ENCODE results near the gene ZSCAN18. TPM values are rescaled to one million over a fixed set of nuclear protein-coding genes. Genes with fewer than 3 reads are reported as not detected.

The ZSCAN18 gene
- total and polyA plus RNA-seq, 11 donors: 41.9 to 114 (median 71.8) TPM

- H3K27me3 ChIP-seq: no peaks in the 10 kb centered on the region
- ATAC-seq (no peak), DNase-seq (no peak)
- H3K36me3 ChIP-seq: peaks cover 0 to 29% (median 2%) of the 10 kb centered on the region in 9 donors
- H3K27ac ChIP-seq: no peak overlapping the region
- 95 to 100% (median 96%) methylated on average over 6 to 7 of the region's 7 CpGs for WGBS, 4 donors
- intact Hi-C loops (cut with DNase I): loop anchor here in 1 of 10 donors (10.0 kb wide), 1 partner anchor 58 kb away; the partner anchor contains the start of gene ZSCAN1
- peaks cover 0 to 18% (median 7%) of the 10 kb centered on the region in 12 donors for H3K4me1 ChIP-seq
- peaks cover 0 to 44% (median 0%) of the 10 kb centered on the region in 12 donors for H3K9me3 ChIP-seq
- TF ChIP-seq POLR2A (IDR thresholded peaks at IDR 0.05): no peak
- TF ChIP-seq, protein P1, sequence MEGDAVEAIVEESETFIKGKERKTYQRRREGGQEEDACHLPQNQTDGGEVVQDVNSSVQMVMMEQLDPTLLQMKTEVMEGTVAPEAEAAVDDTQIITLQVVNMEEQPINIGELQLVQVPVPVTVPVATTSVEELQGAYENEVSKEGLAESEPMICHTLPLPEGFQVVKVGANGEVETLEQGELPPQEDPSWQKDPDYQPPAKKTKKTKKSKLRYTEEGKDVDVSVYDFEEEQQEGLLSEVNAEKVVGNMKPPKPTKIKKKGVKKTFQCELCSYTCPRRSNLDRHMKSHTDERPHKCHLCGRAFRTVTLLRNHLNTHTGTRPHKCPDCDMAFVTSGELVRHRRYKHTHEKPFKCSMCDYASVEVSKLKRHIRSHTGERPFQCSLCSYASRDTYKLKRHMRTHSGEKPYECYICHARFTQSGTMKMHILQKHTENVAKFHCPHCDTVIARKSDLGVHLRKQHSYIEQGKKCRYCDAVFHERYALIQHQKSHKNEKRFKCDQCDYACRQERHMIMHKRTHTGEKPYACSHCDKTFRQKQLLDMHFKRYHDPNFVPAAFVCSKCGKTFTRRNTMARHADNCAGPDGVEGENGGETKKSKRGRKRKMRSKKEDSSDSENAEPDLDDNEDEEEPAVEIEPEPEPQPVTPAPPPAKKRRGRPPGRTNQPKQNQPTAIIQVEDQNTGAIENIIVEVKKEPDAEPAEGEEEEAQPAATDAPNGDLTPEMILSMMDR (IDR thresholded peaks at IDR 0.05): no peak
- no peak overlapping the region for H3K4me3 ChIP-seq
These were observed 5.0 kb downstream of the ZSCAN18 start for GRCh38 chr19:58093071-58093470.

GRCh38 chr19:58091251-58091995 is 6.6 kb downstream of the ZSCAN18 start:
- ATAC-seq (peak in 1 of 4 donors; percentile 13), DNase-seq (no peak)
- peaks cover 0 to 7% (median 0%) of the 10 kb centered on the region in 12 donors for H3K4me1 ChIP-seq
- H3K9me3 ChIP-seq: peaks cover 0 to 54% (median 0%) of the 10 kb centered on the region in 12 donors
- TF ChIP-seq, protein P1 (IDR thresholded peaks at IDR 0.05): no peak
- TF ChIP-seq POLR2A (IDR thresholded peaks at IDR 0.05): no peak
- H3K27me3 ChIP-seq: no peaks in the 10 kb centered on the region
- intact Hi-C loops (cut with DNase I): loop anchor here in 1 of 10 donors (10.0 kb wide), 1 partner anchor 57 kb away; the partner anchor contains the start of gene ZSCAN1
- peaks cover 0 to 46% (median 15%) of the 10 kb centered on the region in 9 donors for H3K36me3 ChIP-seq
- 81 to 85% (median 81%) methylated on average over 10 to 11 of the region's 11 CpGs for WGBS, 4 donors
- no peak overlapping the region for H3K4me3 ChIP-seq
- H3K27ac ChIP-seq: no peak overlapping the region

DNA sequence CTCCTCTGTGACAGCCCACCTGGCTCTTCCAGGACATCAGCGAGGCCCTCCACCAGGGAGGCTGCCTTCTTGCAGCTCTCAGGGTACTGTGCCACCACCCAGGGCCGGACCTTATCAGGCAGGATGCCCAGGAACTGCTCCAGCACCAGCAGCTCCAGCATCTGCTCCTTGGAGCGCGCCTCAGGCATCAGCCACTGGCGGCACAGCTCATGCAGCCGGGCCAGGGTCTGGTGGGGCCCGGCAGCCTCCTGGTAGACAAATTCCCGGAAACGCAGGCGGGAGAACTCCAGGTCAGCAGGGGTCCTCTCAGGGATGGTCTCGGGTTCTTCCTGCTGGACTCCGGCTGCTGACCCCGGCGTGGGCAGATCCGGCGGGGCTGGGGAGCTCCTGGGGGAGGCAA is 8.2 kb downstream of the ZSCAN18 start:
- Histone ChIP-seq H3K4me1 (no peaks in the 10 kb centered on the region), H3K27ac (no peak overlapping the region), H3K27me3 (no peaks in the 10 kb centered on the region), H3K36me3 (peaks cover 5 to 55% (median 30%) of the 10 kb centered on the region in 9 donors), H3K4me3 (no peak overlapping the region), H3K9me3 (peaks cover 0 to 65% (median 7%) of the 10 kb centered on the region in 12 donors)
- ATAC-seq (no peak), DNase-seq (no peak)
- intact Hi-C loops (cut with DNase I): loop anchor here in 1 of 10 donors (10.0 kb wide), 1 partner anchor 55 kb away; the partner anchor contains the start of gene ZSCAN1
- 95 to 98% (median 96%) methylated on average over 9 to 16 of the region's 16 CpGs for WGBS, 4 donors
- no peak for TF ChIP-seq POLR2A (IDR thresholded peaks at IDR 0.05)
- TF ChIP-seq, protein P1 (IDR thresholded peaks at IDR 0.05): no peak

- DNase-seq: no peak
- ATAC-seq: no peak
- WGBS, 4 donors: 92 to 98% (median 95%) methylated on average over 13 of the region's 13 CpGs
- intact Hi-C loops (cut with DNase I): no loop called here
- peaks cover 5 to 67% (median 35%) of the 10 kb centered on the region in 9 donors for H3K36me3 ChIP-seq
- no peak overlapping the region for H3K4me3 ChIP-seq
- no peaks in the 10 kb centered on the region for H3K27me3 ChIP-seq
- no peaks in the 10 kb centered on the region for H3K4me1 ChIP-seq
- no peak for TF ChIP-seq POLR2A (IDR thresholded peaks at IDR 0.05)
- TF ChIP-seq, protein P1 (IDR thresholded peaks at IDR 0.05): no peak
- H3K9me3 ChIP-seq: peaks cover 0 to 65% (median 16%) of the 10 kb centered on the region in 12 donors
- H3K27ac ChIP-seq: no peak overlapping the region
These were observed 9.4 kb downstream of the ZSCAN18 start for GRCh38 chr19:58088521-58089052.
